ENCODE results near the gene GPR39. TPM values are rescaled to one million over a fixed set of nuclear protein-coding genes. Genes with fewer than 3 reads are reported as not detected.

GPR39 gene
- total and polyA plus RNA-seq, 2 donors: 0.09 to 1.0 TPM

GRCh38 chr2:132652474-132652873 is 235.9 kb downstream of the GPR39 start:
- no peaks in the 10 kb centered on the region for H3K27me3 ChIP-seq (ENCODE audit: control insufficient read depth in 2 of 2, insufficient read depth in 1 of 2, low read length in 1 of 2)
- H3K4me1 ChIP-seq (ENCODE audit: control insufficient read depth in 2 of 2, insufficient read depth in 2 of 2, low read length in 2 of 2): no peaks in the 10 kb centered on the region
- 94% methylated on average over 8 of the region's 8 CpGs for WGBS
- DNase-seq (ENCODE audit: low read depth in 6 of 9, low spot score in 9 of 9): no peak
- no peaks in the 10 kb centered on the region for H3K36me3 ChIP-seq (ENCODE audit: control insufficient read depth in 2 of 2, insufficient read depth in 2 of 2, low read length in 1 of 2)
- H3K9me3 ChIP-seq (ENCODE audit: control insufficient read depth in 2 of 2, insufficient read depth in 1 of 2, low read length in 1 of 2): no peaks in the 10 kb centered on the region
- H3K4me3 ChIP-seq (ENCODE audit: low read length in 2 of 2): no peak overlapping the region
- no peak overlapping the region for H3K27ac ChIP-seq (ENCODE audit: low read depth in 1 of 2, low read length in 1 of 2)

GRCh38 chr2:132654335-132654734 is 237.7 kb downstream of the GPR39 start:
- Histone ChIP-seq H3K27ac (ENCODE audit: low read depth in 1 of 2, low read length in 1 of 2) (no peak overlapping the region), H3K9me3 (ENCODE audit: control insufficient read depth in 2 of 2, insufficient read depth in 1 of 2, low read length in 1 of 2) (no peaks in the 10 kb centered on the region), H3K27me3 (ENCODE audit: control insufficient read depth in 2 of 2, insufficient read depth in 1 of 2, low read length in 1 of 2) (no peaks in the 10 kb centered on the region), H3K4me3 (ENCODE audit: low read length in 2 of 2) (no peak overlapping the region), H3K36me3 (ENCODE audit: control insufficient read depth in 2 of 2, insufficient read depth in 2 of 2, low read length in 1 of 2) (no peaks in the 10 kb centered on the region), H3K4me1 (ENCODE audit: control insufficient read depth in 2 of 2, insufficient read depth in 2 of 2, low read length in 2 of 2) (no peaks in the 10 kb centered on the region)
- 64% methylated on average over 4 of the region's 4 CpGs for WGBS
- DNase-seq (ENCODE audit: low read depth in 6 of 9, low spot score in 9 of 9): no peak

- no peak for DNase-seq (ENCODE audit: low read depth in 6 of 9, low spot score in 9 of 9)
- Histone ChIP-seq H3K4me1 (ENCODE audit: control insufficient read depth in 2 of 2, insufficient read depth in 2 of 2, low read length in 2 of 2) (no peaks in the 10 kb centered on the region), H3K27ac (ENCODE audit: low read depth in 1 of 2, low read length in 1 of 2) (no peak overlapping the region), H3K9me3 (ENCODE audit: control insufficient read depth in 2 of 2, insufficient read depth in 1 of 2, low read length in 1 of 2) (no peaks in the 10 kb centered on the region), H3K36me3 (ENCODE audit: control insufficient read depth in 2 of 2, insufficient read depth in 2 of 2, low read length in 1 of 2) (no peaks in the 10 kb centered on the region), H3K4me3 (ENCODE audit: low read length in 2 of 2) (no peak overlapping the region), H3K27me3 (ENCODE audit: control insufficient read depth in 2 of 2, insufficient read depth in 1 of 2, low read length in 1 of 2) (no peaks in the 10 kb centered on the region)
- 93% methylated on average over 7 of the region's 7 CpGs for WGBS
Measured at GRCh38 chr2:132654968-132655367, 238.4 kb downstream of the GPR39 start.

- 77% methylated on average over 7 of the region's 7 CpGs for WGBS
- Histone ChIP-seq H3K9me3 (ENCODE audit: control insufficient read depth in 2 of 2, insufficient read depth in 1 of 2, low read length in 1 of 2) (no peaks in the 10 kb centered on the region), H3K4me3 (ENCODE audit: low read length in 2 of 2) (no peak overlapping the region), H3K36me3 (ENCODE audit: control insufficient read depth in 2 of 2, insufficient read depth in 2 of 2, low read length in 1 of 2) (no peaks in the 10 kb centered on the region), H3K27ac (ENCODE audit: low read depth in 1 of 2, low read length in 1 of 2) (no peak overlapping the region), H3K27me3 (ENCODE audit: control insufficient read depth in 2 of 2, insufficient read depth in 1 of 2, low read length in 1 of 2) (no peaks in the 10 kb centered on the region), H3K4me1 (ENCODE audit: control insufficient read depth in 2 of 2, insufficient read depth in 2 of 2, low read length in 2 of 2) (no peaks in the 10 kb centered on the region)
- no peak for DNase-seq (ENCODE audit: low read depth in 6 of 9, low spot score in 9 of 9)
Measured at GRCh38 chr2:132656266-132656975, 239.8 kb downstream of the GPR39 start.

GRCh38 chr2:132659331-132659730 is 242.7 kb downstream of the GPR39 start:
- Histone ChIP-seq H3K4me3 (ENCODE audit: low read length in 2 of 2) (no peak overlapping the region), H3K36me3 (ENCODE audit: control insufficient read depth in 2 of 2, insufficient read depth in 2 of 2, low read length in 1 of 2) (no peaks in the 10 kb centered on the region), H3K9me3 (ENCODE audit: control insufficient read depth in 2 of 2, insufficient read depth in 1 of 2, low read length in 1 of 2) (no peaks in the 10 kb centered on the region), H3K27me3 (ENCODE audit: control insufficient read depth in 2 of 2, insufficient read depth in 1 of 2, low read length in 1 of 2) (no peaks in the 10 kb centered on the region), H3K4me1 (ENCODE audit: control insufficient read depth in 2 of 2, insufficient read depth in 2 of 2, low read length in 2 of 2) (no peaks in the 10 kb centered on the region), H3K27ac (ENCODE audit: low read depth in 1 of 2, low read length in 1 of 2) (no peak overlapping the region)
- no peak for DNase-seq (ENCODE audit: low read depth in 6 of 9, low spot score in 9 of 9)
- WGBS: 95% methylated on average over 3 of the region's 3 CpGs

- no peaks in the 10 kb centered on the region for H3K9me3 ChIP-seq (ENCODE audit: control insufficient read depth in 2 of 2, insufficient read depth in 1 of 2, low read length in 1 of 2)
- DNase-seq (ENCODE audit: low read depth in 6 of 9, low spot score in 9 of 9): no peak
Measured at GRCh38 chr2:132662732-132663131, 246.1 kb downstream of the GPR39 start.

GRCh38 chr2:132664096-132664495 is 247.5 kb downstream of the GPR39 start:
- Histone ChIP-seq H3K4me1 (ENCODE audit: control insufficient read depth in 2 of 2, insufficient read depth in 2 of 2, low read length in 2 of 2) (no peaks in the 10 kb centered on the region), H3K36me3 (ENCODE audit: control insufficient read depth in 2 of 2, insufficient read depth in 2 of 2, low read length in 1 of 2) (no peaks in the 10 kb centered on the region), H3K27me3 (ENCODE audit: control insufficient read depth in 2 of 2, insufficient read depth in 1 of 2, low read length in 1 of 2) (peaks cover 8 to 23% of the 10 kb centered on the region in 2 donors), H3K9me3 (ENCODE audit: control insufficient read depth in 2 of 2, insufficient read depth in 1 of 2, low read length in 1 of 2) (no peaks in the 10 kb centered on the region), H3K4me3 (ENCODE audit: low read length in 2 of 2) (no peak overlapping the region), H3K27ac (ENCODE audit: low read depth in 1 of 2, low read length in 1 of 2) (no peak overlapping the region)
- DNase-seq (ENCODE audit: low read depth in 6 of 9, low spot score in 9 of 9): no peak
- 22% methylated on average over 2 of the region's 2 CpGs for WGBS

More at GRCh38 chr2:132662732-132663131, 246.1 kb downstream of the GPR39 start:
- 80% methylated on average over 3 of the region's 3 CpGs for WGBS
- Histone ChIP-seq H3K4me1 (ENCODE audit: control insufficient read depth in 2 of 2, insufficient read depth in 2 of 2, low read length in 2 of 2) (no peaks in the 10 kb centered on the region), H3K27ac (ENCODE audit: low read depth in 1 of 2, low read length in 1 of 2) (no peak overlapping the region), H3K4me3 (ENCODE audit: low read length in 2 of 2) (no peak overlapping the region), H3K36me3 (ENCODE audit: control insufficient read depth in 2 of 2, insufficient read depth in 2 of 2, low read length in 1 of 2) (no peaks in the 10 kb centered on the region), H3K27me3 (ENCODE audit: control insufficient read depth in 2 of 2, insufficient read depth in 1 of 2, low read length in 1 of 2) (peaks cover 0 to 10% of the 10 kb centered on the region in 2 donors)

- DNase-seq (ENCODE audit: low read depth in 6 of 9, low spot score in 9 of 9): no peak
- Histone ChIP-seq H3K4me1 (ENCODE audit: control insufficient read depth in 2 of 2, insufficient read depth in 2 of 2, low read length in 2 of 2) (no peaks in the 10 kb centered on the region), H3K9me3 (ENCODE audit: control insufficient read depth in 2 of 2, insufficient read depth in 1 of 2, low read length in 1 of 2) (no peaks in the 10 kb centered on the region), H3K27ac (ENCODE audit: low read depth in 1 of 2, low read length in 1 of 2) (no peak overlapping the region), H3K27me3 (ENCODE audit: control insufficient read depth in 2 of 2, insufficient read depth in 1 of 2, low read length in 1 of 2) (peaks cover 23 to 38% of the 10 kb centered on the region in 2 donors), H3K4me3 (ENCODE audit: low read length in 2 of 2) (no peak overlapping the region), H3K36me3 (ENCODE audit: control insufficient read depth in 2 of 2, insufficient read depth in 2 of 2, low read length in 1 of 2) (no peaks in the 10 kb centered on the region)
- 95% methylated on average over 4 of the region's 4 CpGs for WGBS
Measured at GRCh38 chr2:132665401-132666140, 249.0 kb downstream of the GPR39 start.

GRCh38 chr2:132667706-132668105 is 251.1 kb downstream of the GPR39 start:
- 49% methylated on average over 1 of the region's 1 CpG for WGBS
- Histone ChIP-seq H3K4me1 (ENCODE audit: control insufficient read depth in 2 of 2, insufficient read depth in 2 of 2, low read length in 2 of 2) (no peaks in the 10 kb centered on the region), H3K27ac (ENCODE audit: low read depth in 1 of 2, low read length in 1 of 2) (no peak overlapping the region), H3K4me3 (ENCODE audit: low read length in 2 of 2) (no peak overlapping the region), H3K9me3 (ENCODE audit: control insufficient read depth in 2 of 2, insufficient read depth in 1 of 2, low read length in 1 of 2) (no peaks in the 10 kb centered on the region), H3K36me3 (ENCODE audit: control insufficient read depth in 2 of 2, insufficient read depth in 2 of 2, low read length in 1 of 2) (no peaks in the 10 kb centered on the region), H3K27me3 (ENCODE audit: control insufficient read depth in 2 of 2, insufficient read depth in 1 of 2, low read length in 1 of 2) (peaks cover 36 to 55% of the 10 kb centered on the region in 2 donors)
- DNase-seq (ENCODE audit: low read depth in 6 of 9, low spot score in 9 of 9): no peak

All from thymus (tissue), 11 donors.